ENCODE results near the gene PNPLA1.

Gene PNPLA1, protein sequence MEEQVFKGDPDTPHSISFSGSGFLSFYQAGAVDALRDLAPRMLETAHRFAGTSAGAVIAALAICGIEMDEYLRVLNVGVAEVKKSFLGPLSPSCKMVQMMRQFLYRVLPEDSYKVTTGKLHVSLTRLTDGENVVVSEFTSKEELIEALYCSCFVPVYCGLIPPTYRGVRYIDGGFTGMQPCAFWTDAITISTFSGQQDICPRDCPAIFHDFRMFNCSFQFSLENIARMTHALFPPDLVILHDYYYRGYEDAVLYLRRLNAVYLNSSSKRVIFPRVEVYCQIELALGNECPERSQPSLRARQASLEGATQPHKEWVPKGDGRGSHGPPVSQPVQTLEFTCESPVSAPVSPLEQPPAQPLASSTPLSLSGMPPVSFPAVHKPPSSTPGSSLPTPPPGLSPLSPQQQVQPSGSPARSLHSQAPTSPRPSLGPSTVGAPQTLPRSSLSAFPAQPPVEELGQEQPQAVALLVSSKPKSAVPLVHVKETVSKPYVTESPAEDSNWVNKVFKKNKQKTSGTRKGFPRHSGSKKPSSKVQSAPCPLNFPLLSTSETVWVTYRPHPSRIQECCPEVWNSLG

GRCh38 chr6:36269834-36270705, at the start of gene PNPLA1:
Gene PNPLA1, plus strand, starts transcription at chr6:36270060. Its CDS starts 400 bp downstream, at chr6:36270460.
- DNase-seq = no peak

GRCh38 chr6:36220226-36220625, 49.6 kb upstream of the PNPLA1 start:
- no peak for DNase-seq

GRCh38 chr6:36221674-36222073, 48.2 kb upstream of the PNPLA1 start:
- DNase-seq = peak; percentile 51

DNA sequence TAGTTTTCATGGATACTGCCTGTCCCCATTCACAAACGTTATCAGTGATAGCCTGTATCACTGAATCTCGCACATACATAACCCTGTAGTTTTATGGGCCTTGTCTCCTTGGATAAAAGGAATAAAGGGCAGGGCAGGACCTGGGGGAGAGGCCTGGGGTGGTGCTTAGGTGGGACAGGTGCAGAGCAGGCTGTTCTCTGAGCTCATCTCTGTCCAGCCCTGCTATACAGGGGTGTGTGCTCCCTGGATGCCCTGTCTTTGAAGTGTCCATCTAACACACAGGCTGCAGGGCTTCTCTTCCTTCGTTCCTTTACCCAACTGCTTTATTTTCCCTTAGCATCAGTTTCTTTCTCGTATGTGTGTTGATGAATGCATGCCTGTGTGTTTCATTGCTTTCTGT, 46.9 kb upstream of the PNPLA1 start:
- no peak for DNase-seq

GRCh38 chr6:36223706-36224105, 46.2 kb upstream of the PNPLA1 start:
- DNase-seq = no peak

GRCh38 chr6:36224918-36225461, 44.9 kb upstream of the PNPLA1 start:
- peak; percentile 93 for DNase-seq

DNA sequence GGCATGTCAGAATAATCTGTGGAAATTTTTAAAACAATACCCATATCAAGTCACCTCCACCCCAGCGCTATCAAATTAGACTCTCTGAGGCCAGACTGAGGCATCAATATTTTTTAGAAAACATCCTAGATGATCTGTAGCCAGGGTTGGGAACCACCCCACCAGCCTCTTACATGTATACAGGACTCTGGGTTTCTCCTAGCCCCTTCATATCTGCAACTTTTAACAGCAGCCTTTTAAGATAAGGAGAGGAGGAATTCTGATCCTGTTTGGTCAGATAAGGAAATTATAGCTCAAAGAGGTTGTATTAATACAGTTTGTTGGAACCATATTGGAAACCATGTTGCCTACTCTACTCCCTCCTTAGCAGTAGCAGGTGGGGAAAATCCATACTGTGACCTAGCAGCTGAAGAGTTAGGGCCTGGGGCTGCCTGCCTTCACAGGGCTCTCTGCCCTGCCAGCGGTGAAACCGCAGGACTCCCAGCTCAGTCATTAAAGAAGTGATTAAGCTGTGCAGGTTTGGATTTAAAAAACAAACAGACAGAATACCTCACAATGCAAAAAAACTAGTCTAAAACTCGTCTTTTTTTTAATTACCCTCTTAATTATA, 43.3 kb upstream of the PNPLA1 start:
- DNase-seq = peak; percentile 42

GRCh38 chr6:36227379-36228228, 42.3 kb upstream of the PNPLA1 start:
- peak; percentile 78 for DNase-seq

- peak; percentile 67 for DNase-seq
Observed at GRCh38 chr6:36229223-36229622, 40.6 kb upstream of the PNPLA1 start.

GRCh38 chr6:36230371-36230770, 39.5 kb upstream of the PNPLA1 start:
- no peak for DNase-seq

DNA sequence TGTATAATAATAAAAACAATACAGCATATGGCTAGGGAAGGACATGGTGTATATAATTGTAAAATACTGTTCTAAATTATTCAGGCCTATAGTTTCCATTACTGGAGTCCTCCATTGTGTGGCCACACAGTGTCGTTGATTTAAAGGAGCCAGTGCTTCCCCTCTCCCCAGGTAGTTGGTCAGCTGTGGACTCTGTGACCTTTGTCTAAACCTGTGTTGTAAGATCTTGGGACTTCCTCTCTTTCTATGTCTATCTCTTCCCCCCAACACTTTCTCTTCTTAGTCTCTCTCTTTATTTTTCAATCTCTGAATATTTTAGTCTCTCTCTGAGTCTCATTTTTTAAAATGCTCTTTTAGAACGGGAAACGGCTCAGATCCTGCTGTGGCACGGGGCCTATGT, 37.7 kb upstream of the PNPLA1 start:
- DNase-seq = no peak

GRCh38 chr6:36235309-36235708, 34.6 kb upstream of the PNPLA1 start:
- peak; percentile 29 for DNase-seq

- no peak for DNase-seq
Observed at GRCh38 chr6:36235862-36236261, 34.0 kb upstream of the PNPLA1 start.

DNA sequence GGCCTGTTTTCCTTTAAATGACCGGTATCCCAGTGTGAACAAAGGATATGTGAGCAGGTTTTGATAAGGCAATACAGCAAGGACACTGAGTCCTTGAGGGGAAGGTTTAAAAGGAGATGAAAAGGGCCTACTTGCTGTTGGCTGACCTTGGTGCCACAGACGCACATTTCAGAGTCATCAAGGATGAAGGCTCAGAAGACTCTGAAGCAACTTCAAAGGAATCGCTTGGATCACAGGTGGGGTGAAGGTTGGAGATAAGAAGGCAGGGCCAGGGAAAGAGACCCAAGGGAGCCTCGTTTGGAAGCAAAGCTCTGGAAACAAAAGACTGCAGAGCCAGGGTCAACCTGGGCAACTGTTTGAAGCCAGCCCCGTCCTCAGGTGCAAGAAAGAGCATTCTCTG, 30.1 kb upstream of the PNPLA1 start:
- DNase-seq = no peak

DNA sequence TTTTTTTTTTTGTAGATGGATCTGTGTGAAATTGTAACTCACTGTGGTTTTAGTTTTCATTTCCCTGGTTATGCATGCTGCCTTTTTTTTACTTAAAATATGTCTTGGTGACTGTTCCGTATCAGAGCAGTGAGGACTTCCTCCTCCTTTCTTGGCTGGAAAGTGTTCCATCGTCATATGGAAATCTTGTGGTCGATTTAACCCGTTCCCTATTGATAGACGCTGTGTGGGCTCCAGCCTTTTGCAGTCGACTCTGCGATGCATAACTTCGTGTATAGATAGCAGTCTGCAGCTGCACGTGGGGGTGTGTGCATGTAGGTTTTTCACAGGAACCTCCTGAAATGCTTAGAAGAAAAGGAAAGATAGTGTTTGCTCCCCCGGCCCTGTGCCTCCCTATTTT, 28.1 kb upstream of the PNPLA1 start:
- DNase-seq = no peak

DNA sequence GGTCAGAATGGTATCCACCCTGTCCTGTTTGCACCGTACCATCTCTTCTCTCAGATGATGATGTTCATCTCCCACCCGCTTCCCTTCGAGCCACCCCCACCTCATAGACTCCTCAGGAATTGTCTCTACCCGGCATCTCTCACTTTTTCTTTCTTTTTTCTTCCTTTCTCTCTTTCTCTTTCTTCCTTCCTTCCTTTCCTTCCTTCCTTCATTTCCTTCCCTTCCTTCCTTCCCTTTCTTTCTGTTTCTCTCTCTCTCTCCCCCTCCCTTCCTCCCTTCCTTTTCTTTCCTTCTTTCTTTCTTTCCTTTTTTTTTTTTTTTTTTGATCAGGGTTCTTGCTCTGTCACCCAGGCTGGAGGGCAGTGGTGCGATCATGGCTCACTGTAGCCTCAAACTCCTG, 27.7 kb upstream of the PNPLA1 start:
- no peak for DNase-seq

DNA sequence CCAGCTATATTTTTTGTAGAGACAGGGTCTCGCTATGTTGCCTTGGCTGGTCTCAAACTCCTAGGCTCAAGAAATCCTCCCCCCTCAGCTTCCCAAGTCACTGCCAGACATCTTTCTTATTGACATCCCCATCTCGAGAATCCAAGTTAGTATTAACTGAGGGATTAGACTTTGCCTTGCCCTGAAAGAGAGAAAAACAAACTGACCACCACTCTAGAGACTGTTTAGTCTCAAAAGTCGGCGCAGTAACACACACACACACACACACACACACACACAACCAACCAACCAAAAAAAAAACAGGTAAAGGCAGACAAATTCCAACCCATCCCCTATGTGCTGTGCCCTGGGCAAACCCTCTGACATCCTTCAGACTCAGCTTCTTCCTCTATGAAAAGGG, 27.2 kb upstream of the PNPLA1 start:
- DNase-seq = no peak

DNA sequence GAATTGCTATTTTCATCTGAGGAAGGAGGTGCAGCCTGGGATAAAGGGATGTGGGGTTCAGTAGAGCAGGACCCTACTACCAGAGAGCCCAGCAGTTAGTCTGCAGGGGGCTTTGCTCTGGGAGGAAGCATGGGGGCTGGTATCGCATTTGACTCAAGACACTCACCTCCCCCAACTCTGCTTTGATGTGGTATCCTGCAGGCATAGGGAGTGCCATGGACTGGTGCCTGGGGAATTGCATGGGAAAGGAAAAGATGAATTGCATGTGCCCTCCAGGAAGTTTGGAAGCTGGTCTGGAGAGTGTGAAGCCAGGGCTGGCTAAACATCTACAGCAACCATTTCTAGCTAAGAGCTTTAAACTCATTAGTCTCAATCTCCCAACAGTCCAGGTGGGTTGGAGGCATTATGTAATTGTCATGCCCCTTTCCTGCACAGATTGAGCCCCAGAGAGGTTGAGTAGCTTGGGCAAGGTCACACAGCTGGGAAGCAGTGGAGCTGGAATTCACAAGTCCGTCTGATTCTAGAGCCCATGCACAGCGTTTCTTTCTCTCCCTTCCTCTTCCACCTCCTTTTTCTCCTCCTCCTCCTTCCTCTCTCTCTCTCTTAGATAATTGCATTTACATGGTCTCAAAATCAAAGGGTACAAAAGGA, 26.2 kb upstream of the PNPLA1 start:
- peak; percentile 52 for DNase-seq

GRCh38 chr6:36244641-36245280, 25.1 kb upstream of the PNPLA1 start:
- DNase-seq = peak; percentile 30

DNA sequence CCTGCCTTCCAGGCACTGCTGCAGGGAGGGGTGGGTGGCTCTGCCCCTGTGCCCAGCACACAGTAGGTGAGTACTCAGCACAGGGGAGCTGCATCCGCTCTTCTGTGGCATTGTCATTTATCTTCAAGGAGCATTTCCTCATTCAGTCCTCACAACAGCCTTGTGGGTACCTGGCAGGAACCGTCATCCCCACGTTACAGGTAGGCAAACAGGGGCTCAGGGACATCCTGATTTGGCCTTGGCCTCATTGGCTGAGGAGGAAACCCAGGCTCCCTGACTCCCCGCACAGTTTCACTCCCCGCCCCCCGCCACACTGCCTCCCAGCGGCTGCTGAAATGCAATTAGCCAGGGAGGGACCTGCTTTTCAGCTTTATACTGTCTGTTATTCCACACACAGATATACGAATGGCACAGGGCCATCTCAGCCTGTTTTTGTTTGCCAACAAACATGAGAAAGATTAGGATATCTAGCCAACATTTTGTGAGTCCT, 24.2 kb upstream of the PNPLA1 start:
- peak; percentile 51 for DNase-seq

Data from NCI-H82 (cell line).